HepG2 (cell line): Measurements from ENCODE around the gene CCNF.

Experiments
- EP300 ChIP-seq, 3 experiments: sonication (generic) in 1 of 3; formaldehyde crosslinking in 1 of 3; IDR thresholded peaks; 2 replicates each; pipeline versions ENCODE4 v1.5.1 to v1.6.1; 2011 to 2020; ENCODE audit warnings: low read depth in 2 of 3, low read length in 2 of 3, borderline replicate concordance in 1 of 3, improper control_type of control experiment in 1 of 3, mild to moderate bottlenecking in 1 of 3, missing genetic modification reagents in 1 of 3, moderate library complexity in 1 of 3
- GFI1 ChIP-seq: sonication (generic); formaldehyde crosslinking; IDR thresholded peaks from 2 replicates; pipeline ENCODE4 v1.5.0; 2020; ENCODE audit warnings: missing genetic modification reagents, mild to moderate bottlenecking, borderline replicate concordance
- KDM5B ChIP-seq: sonication (generic); formaldehyde crosslinking; IDR thresholded peaks from 2 replicates; pipeline ENCODE4 v1.4.0; 2020; ENCODE audit warnings: missing genetic modification reagents, mild to moderate bottlenecking, borderline replicate concordance
- POLR2A ChIP-seq, 2 experiments: IDR thresholded peaks; 2 replicates each; pipeline ENCODE4 v1.6.1; 2011; ENCODE audit warnings: low read depth in 2 of 2, low read length in 2 of 2, mild to moderate bottlenecking in 1 of 2, moderate library complexity in 1 of 2; ENCODE audit not compliant: insufficient read depth in 1 of 2
- TAF1 ChIP-seq: sonication (generic); formaldehyde crosslinking; IDR thresholded peaks from 2 replicates; pipeline ENCODE4 v1.4.0; 2020; ENCODE audit warnings: missing genetic modification reagents
- ZFX ChIP-seq: sonication (generic); formaldehyde crosslinking; IDR thresholded peaks from 2 replicates; pipeline ENCODE4 v1.4.0; 2020; ENCODE audit warnings: mild to moderate bottlenecking, low read depth, missing genetic modification reagents, moderate library complexity
- ZNF547 ChIP-seq: sonication (generic); formaldehyde crosslinking; IDR thresholded peaks from 2 replicates; pipeline ENCODE4 v1.5.1; 2020; ENCODE audit warnings: mild to moderate bottlenecking, missing genetic modification reagents
- ZNF562 ChIP-seq: sonication (generic); formaldehyde crosslinking; IDR thresholded peaks from 2 replicates; pipeline ENCODE4 v1.8.0; 2022; ENCODE audit warnings: missing genetic modification reagents, borderline replicate concordance
- ZSCAN22 ChIP-seq: sonication (generic); formaldehyde crosslinking; IDR thresholded peaks from 2 replicates; pipeline ENCODE4 v1.4.0; 2020; ENCODE audit warnings: mild to moderate bottlenecking, missing genetic modification reagents
- TF ChIP-seq, protein P1 (sequence below): sonication (generic); formaldehyde crosslinking; IDR thresholded peaks from 2 replicates; pipeline ENCODE4 v1.5.0; 2020; ENCODE audit warnings: mild to moderate bottlenecking, missing genetic modification reagents, moderate library complexity

DNA sequence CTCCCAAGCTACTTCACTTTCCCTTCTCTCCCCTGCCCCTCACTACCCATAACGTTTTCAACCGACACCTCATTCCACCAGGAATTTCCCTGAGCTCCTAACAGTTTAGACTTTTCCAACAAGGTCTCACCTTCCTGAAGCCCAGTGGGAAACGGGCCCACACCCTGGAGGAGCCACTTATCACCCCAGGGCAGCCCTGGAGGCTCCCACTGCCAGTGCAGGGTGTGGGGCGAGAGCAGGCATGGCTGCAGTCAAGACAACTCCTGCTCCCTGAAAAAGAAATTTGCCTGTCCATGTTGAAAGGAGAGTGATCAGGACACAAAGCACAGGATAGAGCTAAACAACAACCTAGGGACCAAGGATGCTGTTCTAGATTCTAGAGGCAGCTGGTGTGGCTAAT, 1.7 kb upstream of the CCNF start:
- TF ChIP-seq POLR2A (IDR thresholded peaks at IDR 0.05; ENCODE audit: insufficient read depth in 1 of 2, low read depth in 2 of 2, low read length in 2 of 2) (no peak), GFI1 (CRISPR knock-in tag) (no peak), EP300 (IDR thresholded peaks at IDR 0.05; ENCODE audit: low read depth in 2 of 2, low read length in 2 of 2) (no peak), EP300 (CRISPR knock-in tag; IDR thresholded peaks at IDR 0.05; ENCODE audit: borderline replicate concordance) (no peak), KDM5B (no peak), ZSCAN22 (CRISPR knock-in tag) (no peak), ZNF562 (no peak), ZFX (CRISPR knock-in tag) (no peak), ZNF547 (no peak), TAF1 (CRISPR knock-in tag) (no peak)
- TF ChIP-seq, protein P1, sequence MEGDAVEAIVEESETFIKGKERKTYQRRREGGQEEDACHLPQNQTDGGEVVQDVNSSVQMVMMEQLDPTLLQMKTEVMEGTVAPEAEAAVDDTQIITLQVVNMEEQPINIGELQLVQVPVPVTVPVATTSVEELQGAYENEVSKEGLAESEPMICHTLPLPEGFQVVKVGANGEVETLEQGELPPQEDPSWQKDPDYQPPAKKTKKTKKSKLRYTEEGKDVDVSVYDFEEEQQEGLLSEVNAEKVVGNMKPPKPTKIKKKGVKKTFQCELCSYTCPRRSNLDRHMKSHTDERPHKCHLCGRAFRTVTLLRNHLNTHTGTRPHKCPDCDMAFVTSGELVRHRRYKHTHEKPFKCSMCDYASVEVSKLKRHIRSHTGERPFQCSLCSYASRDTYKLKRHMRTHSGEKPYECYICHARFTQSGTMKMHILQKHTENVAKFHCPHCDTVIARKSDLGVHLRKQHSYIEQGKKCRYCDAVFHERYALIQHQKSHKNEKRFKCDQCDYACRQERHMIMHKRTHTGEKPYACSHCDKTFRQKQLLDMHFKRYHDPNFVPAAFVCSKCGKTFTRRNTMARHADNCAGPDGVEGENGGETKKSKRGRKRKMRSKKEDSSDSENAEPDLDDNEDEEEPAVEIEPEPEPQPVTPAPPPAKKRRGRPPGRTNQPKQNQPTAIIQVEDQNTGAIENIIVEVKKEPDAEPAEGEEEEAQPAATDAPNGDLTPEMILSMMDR = no peak
